Activated T-cell treated with anti-CD3 and anti-CD28 coated beads for 24 hours (primary cell): Measurements from ENCODE around the gene GABBR2.

Experiments
- DNase-seq: peaks from one replicate; pipeline ENCODE4 v3.0.0-alpha.2; 2020; ENCODE audit warnings: low read depth

Gene GABBR2

GRCh38 chr9:98318041-98318790, 390.5 kb downstream of the GABBR2 start:
- DNase-seq, result no peak

- no peak for DNase-seq
Observed at GRCh38 chr9:98317134-98317857, 391.4 kb downstream of the GABBR2 start.

GRCh38 chr9:98316445-98317133, 392.1 kb downstream of the GABBR2 start:
- no peak for DNase-seq

GRCh38 chr9:98315551-98316060, 393.1 kb downstream of the GABBR2 start:
- peak; percentile 64 for DNase-seq

- no peak for DNase-seq
Observed at GRCh38 chr9:98315067-98315453, 393.7 kb downstream of the GABBR2 start.

GRCh38 chr9:98314381-98315066, 394.2 kb downstream of the GABBR2 start:
- no peak for DNase-seq

GRCh38 chr9:98312365-98312764, 396.4 kb downstream of the GABBR2 start:
- no peak for DNase-seq

- no peak for DNase-seq
Observed at GRCh38 chr9:98311541-98311940, 397.2 kb downstream of the GABBR2 start.

GRCh38 chr9:98310752-98311392, 397.9 kb downstream of the GABBR2 start:
- DNase-seq, result no peak

GRCh38 chr9:98306384-98307145, 402.2 kb downstream of the GABBR2 start:
- DNase-seq, result no peak

- no peak for DNase-seq
Observed at GRCh38 chr9:98304381-98304780, 404.4 kb downstream of the GABBR2 start.

- no peak for DNase-seq
Observed at GRCh38 chr9:98303633-98304125, 405.1 kb downstream of the GABBR2 start.

- DNase-seq, result no peak
Observed at GRCh38 chr9:98302938-98303632, 405.6 kb downstream of the GABBR2 start.

- no peak for DNase-seq
Observed at GRCh38 chr9:98302150-98302549, 406.6 kb downstream of the GABBR2 start.

- DNase-seq, result no peak
Observed at GRCh38 chr9:98300611-98301010, 408.1 kb downstream of the GABBR2 start.

GRCh38 chr9:98298476-98298875, 410.3 kb downstream of the GABBR2 start:
- no peak for DNase-seq

- DNase-seq, result no peak
Observed at GRCh38 chr9:98295824-98296223, 412.9 kb downstream of the GABBR2 start.

- no peak for DNase-seq
Observed at GRCh38 chr9:98291820-98292219, 416.9 kb downstream of the GABBR2 start.

GRCh38 chr9:98290411-98290810, 418.3 kb downstream of the GABBR2 start:
- DNase-seq, result no peak

- no peak for DNase-seq
Observed at GRCh38 chr9:98289614-98290201, 419.0 kb downstream of the GABBR2 start.
